ENCODE data around the gene DLGAP4. TPM values are rescaled to one million over a fixed set of nuclear protein-coding genes. Genes with fewer than 3 reads are reported as not detected.

Gene DLGAP4
- total RNA-seq, 2 donors from 2014 or later, result 33.9 to 45.4 TPM

DNA sequence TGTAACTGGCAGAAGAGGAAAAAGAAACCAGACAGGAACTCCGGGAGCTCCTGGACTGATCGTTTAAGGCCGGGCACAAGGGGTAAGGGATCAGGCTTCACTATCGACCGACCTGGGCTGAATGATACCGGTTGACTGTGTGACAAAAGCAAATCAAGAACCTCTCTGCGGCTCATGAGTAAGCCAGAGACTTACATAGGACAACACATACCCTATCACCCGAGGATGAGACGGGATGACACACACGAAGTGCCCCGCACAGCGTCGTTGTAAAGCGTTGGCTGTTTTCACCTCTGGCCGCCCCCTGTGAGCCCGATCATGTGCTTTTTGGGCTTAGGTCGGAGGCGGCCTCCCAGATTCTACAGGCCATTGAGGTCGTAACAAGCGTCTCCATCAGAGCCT, 266.6 kb downstream of the DLGAP4 start:
- Mint-ChIP-seq H3K36me3 (ENCODE audit: low read depth) (peaks cover 3% of the 10 kb centered on the region), H3K4me1 (peaks cover 28% of the 10 kb centered on the region), H3K27me3 (no peaks in the 10 kb centered on the region), H3K4me3 (peak overlapping the region; percentile 90), H3K27ac (peak overlapping the region; percentile 96)
- no peaks in the 10 kb centered on the region for H3K9me3 ChIP-seq (ENCODE audit: control insufficient read depth, low read length, poor library complexity, severe bottlenecking)
- ATAC-seq (peak; percentile 61), DNase-seq (peak; percentile 30 to 44 (median 33))

DNA sequence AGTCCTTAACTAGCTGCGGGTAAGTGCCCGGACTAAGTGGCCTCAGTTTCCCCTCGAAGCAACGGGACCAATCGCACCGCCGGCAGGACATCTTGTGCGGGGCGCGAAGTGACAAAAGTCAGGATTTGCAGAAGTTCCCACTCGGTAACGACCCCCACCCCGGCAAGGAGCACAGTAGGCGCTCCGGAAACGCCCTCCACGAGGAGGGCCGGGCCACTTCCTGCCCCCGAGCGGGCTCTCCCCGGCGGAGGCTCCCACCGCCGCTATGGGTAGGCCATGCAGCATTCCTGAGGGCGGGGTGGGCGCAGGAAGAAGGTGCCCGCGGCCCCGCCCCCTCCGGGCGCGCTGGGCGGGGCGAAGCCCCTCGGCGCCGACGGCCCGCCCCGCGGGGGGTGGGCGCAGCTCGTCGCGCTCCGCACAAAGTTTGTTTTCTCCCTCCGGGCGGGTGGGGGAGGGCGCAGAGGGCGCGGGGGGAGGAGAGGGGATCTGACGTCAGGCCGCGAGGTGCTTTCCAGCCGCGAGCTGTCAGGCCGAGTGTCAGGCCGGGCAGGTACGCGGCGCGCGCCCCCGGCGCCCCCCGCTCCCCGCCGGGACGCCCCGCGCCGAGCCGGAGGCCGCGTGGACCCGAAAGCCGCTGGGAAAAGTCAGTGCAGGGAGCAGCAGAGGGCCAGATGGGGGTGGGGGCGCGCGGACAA, 267.1 kb downstream of the DLGAP4 start, which contains the start of gene TGIF2:
TSS of gene TGIF2 (plus strand) at position 495 of the 695 bp plus-strand sequence. CDS start 5,178 bp downstream, outside the sequence.
- Mint-ChIP-seq H3K27ac (peak within 1 kb of the TSS; percentile 97), H3K36me3 (ENCODE audit: low read depth) (peaks cover 3% of the 10 kb centered on the region), H3K4me3 (peak within 1 kb of the TSS; percentile 98), H3K27me3 (no peaks in the 10 kb centered on the region), H3K4me1 (peaks cover 28% of the 10 kb centered on the region)
- no peaks in the 10 kb centered on the region for H3K9me3 ChIP-seq (ENCODE audit: control insufficient read depth, low read length, poor library complexity, severe bottlenecking)
- ATAC-seq, result peak; percentile 79
- peak; percentile 72 to 92 (median 86) for DNase-seq

DNA sequence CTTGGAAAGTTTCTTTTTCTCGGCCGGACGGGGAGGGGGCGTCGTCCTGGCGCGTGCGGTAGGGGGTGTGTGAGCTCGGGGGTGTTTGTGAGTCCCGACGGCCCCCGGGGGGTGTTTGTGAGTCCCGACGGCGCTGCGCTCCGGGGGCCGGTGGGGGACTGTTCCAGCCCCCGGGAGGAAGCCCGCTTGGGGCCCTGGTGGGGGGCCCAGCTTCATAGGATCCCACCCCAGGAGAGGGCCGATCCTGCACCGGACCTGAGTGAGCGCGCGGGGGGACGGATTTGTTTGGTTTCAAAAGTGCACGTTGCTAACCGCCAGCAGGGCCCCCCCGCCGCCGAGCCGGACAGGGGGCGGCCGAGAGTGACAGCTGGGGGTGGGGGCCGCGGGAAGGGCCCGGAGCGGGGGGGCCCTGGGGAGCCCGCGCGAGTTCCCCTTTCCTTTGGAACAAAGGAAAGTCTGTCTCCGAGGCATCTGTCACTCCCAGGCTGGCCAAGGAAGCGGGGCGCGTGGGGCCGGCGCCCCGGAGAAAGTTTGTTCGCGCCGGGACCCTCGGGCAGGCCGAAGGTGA, 267.7 kb downstream of the DLGAP4 start:
- H3K4me1 Mint-ChIP-seq, result peaks cover 28% of the 10 kb centered on the region
- H3K36me3 Mint-ChIP-seq (ENCODE audit: low read depth), result peaks cover 3% of the 10 kb centered on the region
- H3K4me3 Mint-ChIP-seq, result peak overlapping the region; percentile 98
- ATAC-seq (no peak), DNase-seq (peak; percentile 35 to 43 (median 35))
- H3K27me3 Mint-ChIP-seq, result no peaks in the 10 kb centered on the region
- H3K27ac Mint-ChIP-seq, result peak overlapping the region; percentile 97
- H3K9me3 ChIP-seq (ENCODE audit: control insufficient read depth, low read length, poor library complexity, severe bottlenecking), result no peaks in the 10 kb centered on the region

DNA sequence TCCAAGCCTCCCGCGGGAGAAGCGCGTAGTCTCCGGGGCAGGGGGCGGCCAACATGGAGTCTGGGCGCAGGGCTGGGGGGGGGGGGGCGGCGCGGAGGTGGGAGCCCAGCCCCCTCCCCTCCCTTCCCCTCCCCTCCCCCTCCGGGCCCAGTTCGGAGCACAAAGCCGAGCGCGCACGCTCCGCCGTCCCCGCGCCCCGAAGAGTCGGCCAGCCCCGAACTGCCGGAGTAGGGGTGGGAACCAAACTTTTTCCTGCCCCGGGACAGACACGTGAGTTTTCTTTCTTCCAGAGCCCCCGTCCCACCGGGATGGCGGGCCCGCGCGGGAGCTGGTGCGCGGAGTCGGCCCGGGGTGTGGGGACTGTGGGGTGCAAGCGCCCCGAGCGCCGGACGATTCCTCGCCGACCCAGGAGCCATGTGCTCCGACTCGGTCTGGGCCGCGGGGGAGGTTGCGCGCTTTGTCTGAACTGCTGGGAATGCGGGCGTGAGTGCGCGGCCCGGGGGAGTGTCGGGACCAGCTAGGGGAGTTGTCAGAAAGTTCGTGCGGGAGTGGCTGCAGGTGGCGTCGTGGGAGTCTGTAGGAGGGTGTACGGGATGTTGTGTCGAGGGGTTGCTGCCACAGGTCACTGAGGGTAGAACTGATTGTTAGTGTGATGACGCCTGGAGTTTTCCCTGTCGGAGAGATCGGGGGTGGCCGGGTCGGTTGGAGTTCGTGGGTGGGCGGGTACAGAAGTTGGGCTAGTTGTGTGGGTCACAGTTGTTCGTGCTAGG, 268.4 kb downstream of the DLGAP4 start:
- ATAC-seq, result peak; percentile 24
- Mint-ChIP-seq H3K27ac (peak overlapping the region; percentile 97), H3K36me3 (ENCODE audit: low read depth) (peaks cover 3% of the 10 kb centered on the region), H3K27me3 (no peaks in the 10 kb centered on the region), H3K4me1 (peaks cover 28% of the 10 kb centered on the region), H3K4me3 (peak overlapping the region; percentile 98)
- DNase-seq, result peak; percentile 29 to 32 (median 31)
- no peaks in the 10 kb centered on the region for H3K9me3 ChIP-seq (ENCODE audit: control insufficient read depth, low read length, poor library complexity, severe bottlenecking)

DNA sequence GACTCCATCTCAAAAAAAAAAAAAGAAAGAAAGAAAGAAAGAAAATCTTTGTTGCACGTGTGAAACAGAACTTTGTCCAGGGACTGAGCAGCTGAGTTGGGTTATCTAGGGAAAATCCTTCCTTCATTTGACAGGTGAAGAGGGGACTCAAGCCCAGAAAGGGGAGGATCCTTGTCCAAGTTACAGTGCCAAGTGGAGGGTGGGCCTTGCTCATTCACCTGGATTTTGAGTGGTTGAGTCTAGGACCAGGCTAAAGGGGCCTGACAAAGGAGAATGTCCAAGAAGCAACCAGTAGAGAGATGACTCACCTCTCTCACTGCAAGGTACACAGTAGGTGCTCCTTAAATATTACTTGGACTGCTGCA, 269.9 kb downstream of the DLGAP4 start:
- no peaks in the 10 kb centered on the region for H3K27me3 Mint-ChIP-seq
- DNase-seq (no peak), ATAC-seq (no peak)
- H3K4me3 Mint-ChIP-seq, result peak overlapping the region; percentile 98
- H3K4me1 Mint-ChIP-seq, result peaks cover 32% of the 10 kb centered on the region
- peak overlapping the region; percentile 97 for H3K27ac Mint-ChIP-seq
- H3K36me3 Mint-ChIP-seq (ENCODE audit: low read depth), result peaks cover 9% of the 10 kb centered on the region
- no peaks in the 10 kb centered on the region for H3K9me3 ChIP-seq (ENCODE audit: control insufficient read depth, low read length, poor library complexity, severe bottlenecking)

Other genes with a start within 250 kb of the DLGAP4 start
- under 1 TPM; 0.23 to 0.40 TPM for gene EPB41L1, start 151.6 kb upstream of the DLGAP4 start, total RNA-seq
- gene AAR2, start 69.9 kb upstream of the DLGAP4 start, total RNA-seq, result 10 to 100 TPM; 16.7 to 23.0 TPM
- 100 to 1,000 TPM in 1 of 2 donors, 1 to 10 TPM in 1; 3.4 to 125 TPM for gene MYL9, start 235.2 kb downstream of the DLGAP4 start, total RNA-seq